Measurements from ENCODE around the gene LIMK1.

DNA sequence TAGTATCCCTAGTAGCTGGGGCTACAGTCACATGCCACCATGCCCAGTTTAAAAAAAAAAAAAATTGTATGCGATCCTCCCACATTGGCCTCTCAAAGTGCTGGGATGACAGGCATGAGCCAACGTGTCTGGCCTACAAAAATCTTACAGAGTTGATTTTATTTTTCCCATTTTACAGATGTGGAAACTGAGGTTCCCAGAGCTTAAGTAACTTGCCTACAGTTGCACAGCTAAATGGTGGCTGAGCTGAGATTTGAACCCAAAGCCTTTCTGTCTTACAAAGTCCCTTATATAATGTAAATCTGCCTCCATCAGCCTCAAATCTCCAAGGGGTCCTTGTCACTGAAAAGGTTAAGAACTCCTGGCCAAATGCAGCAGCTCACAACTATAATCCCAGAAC lies 24.6 kb upstream of the LIMK1 start:
- TF ChIP-seq, protein P1, sequence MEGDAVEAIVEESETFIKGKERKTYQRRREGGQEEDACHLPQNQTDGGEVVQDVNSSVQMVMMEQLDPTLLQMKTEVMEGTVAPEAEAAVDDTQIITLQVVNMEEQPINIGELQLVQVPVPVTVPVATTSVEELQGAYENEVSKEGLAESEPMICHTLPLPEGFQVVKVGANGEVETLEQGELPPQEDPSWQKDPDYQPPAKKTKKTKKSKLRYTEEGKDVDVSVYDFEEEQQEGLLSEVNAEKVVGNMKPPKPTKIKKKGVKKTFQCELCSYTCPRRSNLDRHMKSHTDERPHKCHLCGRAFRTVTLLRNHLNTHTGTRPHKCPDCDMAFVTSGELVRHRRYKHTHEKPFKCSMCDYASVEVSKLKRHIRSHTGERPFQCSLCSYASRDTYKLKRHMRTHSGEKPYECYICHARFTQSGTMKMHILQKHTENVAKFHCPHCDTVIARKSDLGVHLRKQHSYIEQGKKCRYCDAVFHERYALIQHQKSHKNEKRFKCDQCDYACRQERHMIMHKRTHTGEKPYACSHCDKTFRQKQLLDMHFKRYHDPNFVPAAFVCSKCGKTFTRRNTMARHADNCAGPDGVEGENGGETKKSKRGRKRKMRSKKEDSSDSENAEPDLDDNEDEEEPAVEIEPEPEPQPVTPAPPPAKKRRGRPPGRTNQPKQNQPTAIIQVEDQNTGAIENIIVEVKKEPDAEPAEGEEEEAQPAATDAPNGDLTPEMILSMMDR (conservative IDR thresholded peaks at IDR 0.05; ENCODE audit: low read length), result no peak
- no peak for TF ChIP-seq EZH2phosphoT487 (IDR thresholded peaks at IDR 0.05; ENCODE audit: borderline replicate concordance)
